H1 (cell line): Measurements from ENCODE around the gene NGFR. TPM values are rescaled to one million over a fixed set of nuclear protein-coding genes. Genes with fewer than 3 reads are reported as not detected.
A peak's percentile ranks its signal among the peaks of the same experiment; 100 is the strongest.

Experiments
- CTCF ChIA-PET: fragments of 300-600 bp; sonication (Branson Sonifier 250); formaldehyde crosslinking; loops from one replicate; lab custom pipeline; 2021; ENCODE audit not compliant: partially characterized antibody; lab: Charles Lee
- POLR2A ChIA-PET: fragments of 300-600 bp; sonication (Branson Sonifier 250); formaldehyde crosslinking; loops from one replicate; lab custom pipeline; 2021; ENCODE audit warnings: inconsistent platforms; ENCODE audit not compliant: partially characterized antibody; lab: Charles Lee
- DNase-seq, 2 experiments: peaks; one replicate each; pipeline versions ENCODE4 v3.0.0 to v3.0.0-alpha.2; 2010 to 2022; ENCODE audit warnings: low spot score in 2 of 2, low read depth in 1 of 2, mixed read lengths in 1 of 2
- FAIRE-seq: peaks from 2 replicates; lab custom pipeline; 2011; peaks lifted over from hg19 to GRCh38; lab: Jason Lieb, UNC
- H2AFZ ChIP-seq: 2 replicates; pipeline ENCODE4 v1.8.1; 2012; ENCODE audit warnings: low read length, inconsistent platforms
- H2AK5ac ChIP-seq: 2 replicates; pipeline ENCODE4 v1.6.1; 2013; ENCODE audit warnings: low read depth, low read length
- H2BK120ac ChIP-seq: replicated peaks from 2 replicates; pipeline ENCODE3; 2013; ENCODE audit warnings: low read depth, low read length, inconsistent platforms
- H2BK12ac ChIP-seq: 2 replicates; pipeline ENCODE4 v1.6.1; 2013; ENCODE audit warnings: low read depth, low read length
- H2BK15ac ChIP-seq: 2 replicates; pipeline ENCODE4 v1.6.1; 2013; ENCODE audit warnings: low read length
- H2BK20ac ChIP-seq: 2 replicates; pipeline ENCODE4 v1.6.1; 2013; ENCODE audit warnings: low read length
- H2BK5ac ChIP-seq: 2 replicates; pipeline ENCODE4 v1.6.1; 2013; ENCODE audit warnings: low read depth, low read length
- H3K14ac ChIP-seq: 2 replicates; pipeline ENCODE4 v1.6.1; 2013; ENCODE audit warnings: inconsistent platforms; ENCODE audit not compliant: insufficient read length
- H3K18ac ChIP-seq: 2 replicates; pipeline ENCODE4 v1.6.1; 2013; ENCODE audit warnings: low read length; ENCODE audit errors: extremely low read depth
- H3K23ac ChIP-seq: 2 replicates; pipeline ENCODE4 v1.6.1; 2013; ENCODE audit warnings: inconsistent platforms; ENCODE audit not compliant: insufficient read length
- H3K23me2 ChIP-seq: 2 replicates; pipeline ENCODE4 v1.6.1; 2013; ENCODE audit warnings: low read depth, low read length
- H3K27ac ChIP-seq: 2 replicates; pipeline ENCODE4 v1.6.1; 2011; ENCODE audit warnings: low read depth, low read length, inconsistent platforms
- H3K27me3 ChIP-seq, 4 experiments: replicated peaks in 1 of 4; 1 replicate in 1 of 4; 2 replicates in 3 of 4; pipeline versions ENCODE4 v1.6.1 to v1.8.1; 2011 to 2013; ENCODE audit warnings: low read length in 3 of 4, mild to moderate bottlenecking in 3 of 4, inconsistent platforms in 2 of 4, mixed read lengths in 2 of 4, moderate library complexity in 1 of 4; ENCODE audit not compliant: control insufficient read depth in 3 of 4, insufficient read depth in 3 of 4; ENCODE audit errors: extremely low read depth in 1 of 4
- H3K36me3 ChIP-seq, 4 experiments: 2 replicates each; pipeline versions ENCODE4 v1.6.1 to v1.8.1; 2011 to 2013; ENCODE audit warnings: mild to moderate bottlenecking in 4 of 4, low read length in 3 of 4, moderate library complexity in 2 of 4, control low read depth in 1 of 4, inconsistent platforms in 1 of 4; ENCODE audit not compliant: insufficient read depth in 4 of 4, control insufficient read depth in 2 of 4
- H3K4ac ChIP-seq: replicated peaks from 2 replicates; pipeline ENCODE3; 2013; ENCODE audit warnings: low read length, low read depth, mixed read lengths, inconsistent platforms; ENCODE audit not compliant: insufficient read length
- H3K4me1 ChIP-seq, 4 experiments: replicated peaks in 1 of 4; 1 replicate in 1 of 4; 2 replicates in 3 of 4; pipeline versions ENCODE4 v1.6.1 to v1.8.1; 2011 to 2013; ENCODE audit warnings: low read length in 3 of 4, inconsistent platforms in 2 of 4, mixed read lengths in 1 of 4; ENCODE audit not compliant: insufficient read depth in 4 of 4, control insufficient read depth in 3 of 4
- H3K4me2 ChIP-seq, 2 experiments: 2 replicates each; pipeline versions ENCODE4 v1.6.1 to v1.8.1; 2011 to 2013; ENCODE audit warnings: low read depth in 2 of 2, low read length in 2 of 2, control low read depth in 1 of 2, inconsistent platforms in 1 of 2, mild to moderate bottlenecking in 1 of 2; ENCODE audit not compliant: insufficient read depth in 1 of 2
- H3K4me3 ChIP-seq, 4 experiments: fragments of 200-600, 300-600 bp in 1 of 4; sonication (generic), shearing (Covaris generic), sonication (Bioruptor Twin) in 1 of 4; 2 replicates each; pipeline versions ENCODE4 v1.5.1 to v1.8.1; 2011 to 2016; ENCODE audit warnings: low read length in 4 of 4, low read depth in 3 of 4, control low read depth in 2 of 4, inconsistent platforms in 2 of 4, mild to moderate bottlenecking in 2 of 4, mixed read lengths in 1 of 4, moderate library complexity in 1 of 4; ENCODE audit not compliant: insufficient read depth in 2 of 4; ENCODE audit errors: extremely low read depth in 1 of 4
- H3K56ac ChIP-seq: replicated peaks from 2 replicates; pipeline ENCODE3; 2013; ENCODE audit warnings: low read depth, mild to moderate bottlenecking, mixed read lengths, low read length, inconsistent platforms; ENCODE audit not compliant: insufficient read length
- H3K79me1 ChIP-seq: 2 replicates; pipeline ENCODE4 v1.6.1; 2013; ENCODE audit warnings: low read depth, low read length, control low read depth
- H3K79me2 ChIP-seq, 2 experiments: 2 replicates each; pipeline versions ENCODE4 v1.6.1 to v1.8.1; 2012 to 2013; ENCODE audit warnings: low read length in 2 of 2, mild to moderate bottlenecking in 2 of 2, inconsistent platforms in 1 of 2; ENCODE audit not compliant: insufficient read depth in 2 of 2, control insufficient read depth in 1 of 2
- H3K9ac ChIP-seq, 4 experiments: replicated peaks in 1 of 4; 1 replicate in 1 of 4; 2 replicates in 3 of 4; pipeline versions ENCODE4 v1.6.1 to v1.8.1; 2011 to 2013; ENCODE audit warnings: low read depth in 3 of 4, low read length in 3 of 4, control low read depth in 2 of 4, mild to moderate bottlenecking in 2 of 4, moderate library complexity in 2 of 4, inconsistent platforms in 1 of 4; ENCODE audit errors: extremely low read depth in 1 of 4
- H3K9me3 ChIP-seq, 2 experiments: 2 replicates each; pipeline versions ENCODE4 v1.6.1 to v1.8.1; 2012 to 2013; ENCODE audit warnings: mild to moderate bottlenecking in 2 of 2, moderate library complexity in 2 of 2, control low read depth in 1 of 2, inconsistent platforms in 1 of 2, low read depth in 1 of 2, low read length in 1 of 2, mixed read lengths in 1 of 2; ENCODE audit not compliant: insufficient read depth in 2 of 2
- H4K20me1 ChIP-seq, 2 experiments: replicated peaks in 1 of 2; 2 replicates each; pipeline versions ENCODE3 to v1.8.1; 2011 to 2013; ENCODE audit warnings: inconsistent platforms in 2 of 2, low read length in 2 of 2, mild to moderate bottlenecking in 1 of 2; ENCODE audit not compliant: insufficient read depth in 2 of 2, control insufficient read depth in 1 of 2
- H4K5ac ChIP-seq: 2 replicates; pipeline ENCODE4 v1.6.1; 2013; ENCODE audit warnings: low read length, low read depth, mixed read lengths, inconsistent platforms; ENCODE audit not compliant: insufficient read length
- H4K8ac ChIP-seq: 2 replicates; pipeline ENCODE4 v1.8.0; 2013; ENCODE audit warnings: mild to moderate bottlenecking, moderate library complexity, low read length, inconsistent platforms; ENCODE audit not compliant: insufficient read depth; ENCODE audit errors: extremely low read depth
- H4K91ac ChIP-seq: replicated peaks from 2 replicates; pipeline ENCODE3; 2013; ENCODE audit warnings: low read length, mixed read lengths, inconsistent platforms; ENCODE audit not compliant: insufficient read length
- EP300 ChIP-seq, 2 experiments: IDR thresholded peaks; 1 replicate in 1 of 2; 2 replicates in 1 of 2; pipeline ENCODE4 v1.6.1; 2011 to 2012; ENCODE audit warnings: low read depth in 2 of 2, low read length in 2 of 2, mild to moderate bottlenecking in 2 of 2, borderline replicate concordance in 1 of 2, inconsistent platforms in 1 of 2, moderate library complexity in 1 of 2
- POLR2A ChIP-seq, 2 experiments: IDR thresholded peaks; 1 replicate in 1 of 2; 2 replicates in 1 of 2; pipeline ENCODE4 v1.6.1; 2011; ENCODE audit warnings: low read depth in 2 of 2, low read length in 2 of 2, mild to moderate bottlenecking in 2 of 2; ENCODE audit errors: control extremely low read depth in 1 of 2
- POU5F1 ChIP-seq: IDR thresholded peaks from 2 replicates; pipeline ENCODE4 v1.6.1; 2011; ENCODE audit warnings: low read depth, mild to moderate bottlenecking, low read length, moderate library complexity
- RNF2 ChIP-seq: fragments of 200-900, 300-1000 bp; sonication (generic); IDR thresholded peaks from 2 replicates; pipeline ENCODE4 v1.7.1; 2016; ENCODE audit warnings: borderline replicate concordance, low read depth, mild to moderate bottlenecking, antibody characterized with exemption, low read length; ENCODE audit not compliant: poor library complexity, severe bottlenecking; ENCODE audit errors: missing control alignments
- RXRA ChIP-seq: IDR thresholded peaks from 2 replicates; pipeline ENCODE4 v1.6.1; 2011; ENCODE audit warnings: low read depth, mild to moderate bottlenecking, low read length, moderate library complexity; ENCODE audit not compliant: insufficient read depth
- SP1 ChIP-seq: IDR thresholded peaks from 2 replicates; pipeline ENCODE4 v1.6.1; 2011; ENCODE audit warnings: low read depth, low read length
- SP2 ChIP-seq: IDR thresholded peaks from 2 replicates; pipeline ENCODE4 v1.6.1; 2012; ENCODE audit warnings: mild to moderate bottlenecking, low read length, inconsistent platforms
- WGBS, 2 experiments: shearing (Covaris generic) in 1 of 2; methylation state at CpG; one replicate each; pipeline versions ENCODE4 v1.1.6 to v1.1.7; 2013 to 2015; ENCODE audit warnings: low lambda C conversion rate in 2 of 2, mixed read lengths in 2 of 2, inconsistent platforms in 1 of 2, low coverage in 1 of 2, missing lambda C conversion rate in 1 of 2; ENCODE audit not compliant: insufficient replicate concordance in 2 of 2, insufficient coverage in 1 of 2, insufficient read length in 1 of 2; ENCODE audit errors: extremely low coverage in 1 of 2, missing lambda C conversion rate in 1 of 2; 5-methylcytosine and 5-hydroxymethylcytosine counted together
- polyA plus RNA-seq, 7 experiments: library from polyadenylated mRNA; depleted of rRNA in 3 of 7; stranded (reverse) in 5 of 7; unstranded in 2 of 7; fragments of >200 nt in 5 of 7; fragments of 200-250 nt in 2 of 7; gene quantifications; 1 replicate in 5 of 7; 2 replicates in 1 of 7; 4 replicates in 1 of 7; pipeline versions ENCODE4 v1.2.1 to v1.2.3, GENCODE V29; 2011 to 2013; ENCODE audit warnings: missing spikeins in 2 of 7, mixed read lengths in 2 of 7
- total RNA-seq: library from RNA; stranded (reverse); fragmentation: NEBNext Ultra II Directional; extraction: Animal tissue kit (Norgen Biotek cat#: 25700); gene quantifications from 2 replicates; pipeline ENCODE4 v1.2.1, GENCODE V29; 2021
- TF ChIP-seq, protein P1 (sequence below): IDR thresholded peaks from 2 replicates; pipeline ENCODE4 v1.6.1; 2012; ENCODE audit warnings: inconsistent platforms

The NGFR gene
- total and polyA plus RNA-seq, 2 of the 8 experiments (the other 6 are each of a cell fraction or from before 2014, with no cell fraction given): 8.1 to 10.3 TPM

DNA sequence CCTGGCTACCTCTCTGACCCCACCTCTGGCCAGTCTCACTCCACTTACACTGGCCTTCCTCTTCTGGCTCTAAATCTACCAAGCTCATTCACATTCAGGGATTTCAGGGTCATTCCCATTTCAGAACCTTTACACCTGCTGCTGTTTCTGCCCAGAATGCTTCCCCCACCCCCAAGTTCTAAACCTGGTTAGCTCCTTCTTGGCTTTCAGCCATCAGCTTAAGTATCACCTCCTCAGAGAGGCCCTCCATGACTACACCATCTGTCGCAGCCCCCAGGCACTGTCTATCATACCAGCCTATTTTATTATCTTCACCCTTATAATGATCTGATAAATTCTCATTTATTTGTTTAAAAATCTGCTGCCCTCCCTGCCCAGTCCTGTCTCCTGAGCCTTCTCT, 23.3 kb upstream of the NGFR start:
- Histone ChIP-seq H4K20me1 (no peaks in the 10 kb centered on the region), H3K79me1 (no peaks in the 10 kb centered on the region), H2BK5ac (no peak overlapping the region), H3K14ac (no peak overlapping the region), H4K8ac (no peak overlapping the region), H3K23ac (no peak overlapping the region), H3K9me3 (peaks cover 0 to 3% of the 10 kb centered on the region in 2 experiments; a peak in 1 of 4 replicates), H2BK120ac (no peak overlapping the region), H2AK5ac (no peak overlapping the region; the same call in 1 of the 2 replicates), H3K4me2 (peak overlapping the region in 1 of 2 experiments; percentile 91; a peak in 1 of 4 replicates), H3K18ac (no peak overlapping the region; the same call in 1 of the 2 replicates), H3K27ac (no peak overlapping the region), H3K56ac (no peak overlapping the region), H4K5ac (no peak overlapping the region), H3K79me2 (no peaks in the 10 kb centered on the region), H3K36me3 (no peaks in the 10 kb centered on the region), H3K4ac (no peak overlapping the region), H2AFZ (no peak overlapping the region), H3K9ac (no peak overlapping the region), H2BK20ac (no peak overlapping the region), H3K23me2 (peaks cover 11% of the 10 kb centered on the region), H3K4me1 (peaks cover 7 to 16% (median 12%) of the 10 kb centered on the region in 4 experiments), H2BK15ac (no peak overlapping the region; the same call in 1 of the 2 replicates), H3K4me3 (no peak overlapping the region), H2BK12ac (no peak overlapping the region), H3K27me3 (peaks cover 3 to 35% (median 34%) of the 10 kb centered on the region in 4 experiments), H4K91ac (no peak overlapping the region)
- DNase-seq: no peak
- ChIA-PET POLR2A (interaction anchor here (3.5 kb wide), 1 partner anchor 14 kb away, joined by 13 read pairs; no protein-coding TSS in a partner anchor), CTCF (interaction anchor here (0.7 to 4.2 kb wide), 11 partner anchors 7 to 96 kb away, joined by 3 to 37 read pairs (median 5); no protein-coding TSS in a partner anchor)
- WGBS, 2 experiments: 95% methylated on average over 1 of the region's 1 CpG; no CpG with 5 or more reads in 1 of the 2 experiments
- FAIRE-seq: no peak
- TF ChIP-seq, protein P1, sequence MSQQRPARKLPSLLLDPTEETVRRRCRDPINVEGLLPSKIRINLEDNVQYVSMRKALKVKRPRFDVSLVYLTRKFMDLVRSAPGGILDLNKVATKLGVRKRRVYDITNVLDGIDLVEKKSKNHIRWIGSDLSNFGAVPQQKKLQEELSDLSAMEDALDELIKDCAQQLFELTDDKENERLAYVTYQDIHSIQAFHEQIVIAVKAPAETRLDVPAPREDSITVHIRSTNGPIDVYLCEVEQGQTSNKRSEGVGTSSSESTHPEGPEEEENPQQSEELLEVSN: no peak
- no peak for TF ChIP-seq POU5F1
- no peak for TF ChIP-seq EP300 (IDR thresholded peaks at IDR 0.05; ENCODE audit: borderline replicate concordance in 1 of 2, low read depth in 2 of 2, low read length in 2 of 2)
- TF ChIP-seq POLR2A (IDR thresholded peaks at IDR 0.05; ENCODE audit: control extremely low read depth in 1 of 2, low read depth in 2 of 2, low read length in 2 of 2): no peak
- TF ChIP-seq SP2: no peak
- no peak for TF ChIP-seq SP1
- no peak for TF ChIP-seq RNF2
- TF ChIP-seq RXRA: no peak
- TF ChIP-seq, all 59 proteins: peak for 0
